Liver (tissue), 9 donors: ENCODE measurements around the gene KCNJ15. TPM values are rescaled to one million over a fixed set of nuclear protein-coding genes. Genes with fewer than 3 reads are reported as not detected.

Experiments used
- DNase-seq: peaks from one replicate; pipeline ENCODE4 v3.0.0-alpha.2; 2017; ENCODE audit warnings: low spot score
- H3K27ac ChIP-seq, 2 donors: one replicate each; pipeline ENCODE4 v1.7.0; 2013; ENCODE audit warnings: inconsistent platforms in 2 of 2, low read length in 2 of 2, control low read depth in 1 of 2, low read depth in 1 of 2, mild to moderate bottlenecking in 1 of 2
- H3K27me3 ChIP-seq, 4 donors: one replicate each; pipeline versions ENCODE4 v1.6.1 to v1.7.0; 2013; ENCODE audit warnings: low read length in 3 of 4, inconsistent platforms in 1 of 4, mild to moderate bottlenecking in 1 of 4, moderate library complexity in 1 of 4; ENCODE audit not compliant: control insufficient read depth in 4 of 4, insufficient read depth in 4 of 4
- H3K36me3 ChIP-seq, 4 donors: one replicate each; pipeline versions ENCODE4 v1.6.1 to v1.7.0; 2013; ENCODE audit warnings: low read length in 3 of 4, mild to moderate bottlenecking in 3 of 4, low read depth in 1 of 4, moderate library complexity in 1 of 4; ENCODE audit not compliant: control insufficient read depth in 4 of 4, insufficient read depth in 3 of 4
- H3K4me1 ChIP-seq, 4 donors: one replicate each; pipeline versions ENCODE4 v1.6.1 to v1.7.0; 2013; ENCODE audit warnings: low read length in 3 of 4, mild to moderate bottlenecking in 3 of 4, moderate library complexity in 1 of 4; ENCODE audit not compliant: control insufficient read depth in 4 of 4, insufficient read depth in 4 of 4
- H3K4me3 ChIP-seq, 3 donors: one replicate each; pipeline versions ENCODE4 v1.6.1 to v1.7.0; 2013; ENCODE audit warnings: low read length in 3 of 3, control low read depth in 1 of 3, low read depth in 1 of 3, mild to moderate bottlenecking in 1 of 3
- H3K9ac ChIP-seq, 2 donors: one replicate each; pipeline ENCODE4 v1.7.0; 2013; ENCODE audit warnings: low read length in 2 of 2, mild to moderate bottlenecking in 2 of 2, moderate library complexity in 2 of 2, control low read depth in 1 of 2, low read depth in 1 of 2
- H3K9me3 ChIP-seq, 4 donors: one replicate each; pipeline versions ENCODE4 v1.6.1 to v1.7.0; 2013; ENCODE audit warnings: low read length in 3 of 4; ENCODE audit not compliant: control insufficient read depth in 4 of 4
- CTCF ChIP-seq: fragments of 150-350 bp; IDR thresholded peaks from 2 replicates; pipeline ENCODE4 v1.5.1; 2017; ENCODE audit warnings: improper control_type of control experiment, low read depth, low read length; ENCODE audit not compliant: missing input control
- FOXA2 ChIP-seq: IDR thresholded peaks from 2 replicates; pipeline ENCODE4 v1.6.1; 2016; ENCODE audit warnings: antibody characterized with exemption
- HNF4A ChIP-seq, 2 donors: conservative IDR thresholded peaks; 2 replicates each; pipeline ENCODE4 v1.6.1; 2016; ENCODE audit warnings: antibody characterized with exemption in 2 of 2, mild to moderate bottlenecking in 2 of 2
- JUND ChIP-seq, 2 donors: IDR thresholded peaks; 2 replicates each; pipeline ENCODE4 v1.6.1; 2016; ENCODE audit warnings: antibody characterized with exemption in 2 of 2
- MAX ChIP-seq: IDR thresholded peaks from 2 replicates; pipeline ENCODE4 v1.6.1; 2016; ENCODE audit warnings: antibody characterized with exemption
- NR2F2 ChIP-seq: IDR thresholded peaks from 2 replicates; pipeline ENCODE4 v1.6.1; 2016; ENCODE audit warnings: antibody characterized with exemption
- RAD21 ChIP-seq, 2 donors: IDR thresholded peaks; 2 replicates each; pipeline ENCODE4 v1.6.1; 2016; ENCODE audit warnings: antibody characterized with exemption in 2 of 2, mild to moderate bottlenecking in 2 of 2
- RXRA ChIP-seq, 2 donors: IDR thresholded peaks; 2 replicates each; pipeline ENCODE4 v1.6.1; 2017 to 2018; ENCODE audit warnings: antibody characterized with exemption in 2 of 2, mild to moderate bottlenecking in 1 of 2
- SP1 ChIP-seq: IDR thresholded peaks from 2 replicates; pipeline ENCODE4 v1.6.1; 2018; ENCODE audit warnings: antibody characterized with exemption, mild to moderate bottlenecking
- TAF1 ChIP-seq: conservative IDR thresholded peaks from 2 replicates; pipeline ENCODE4 v1.6.1; 2016; ENCODE audit warnings: antibody characterized with exemption, mild to moderate bottlenecking
- YY1 ChIP-seq: IDR thresholded peaks from 2 replicates; pipeline ENCODE4 v1.6.1; 2016; ENCODE audit warnings: antibody characterized with exemption, mild to moderate bottlenecking
- WGBS: extraction: QIAGEN DNeasy Blood & Tissue Kit; methylation state at CpG from one replicate; pipeline ENCODE4 v1.1.7; 2013; 5-methylcytosine and 5-hydroxymethylcytosine counted together
- polyA plus RNA-seq, 2 donors: library from polyadenylated mRNA; stranded (reverse) in 1 of 2; unstranded in 1 of 2; fragments of 200-250 nt in 1 of 2; fragments of >200 nt in 1 of 2; fragmentation: Nextera tagmentation in 1 of 2; extraction: Ambion mirVana in 1 of 2; gene quantifications; one replicate each; pipeline versions ENCODE4 v1.2.1 to v1.2.3, GENCODE V29; 2013 to 2015
- total RNA-seq, 2 donors: library from RNA; depleted of rRNA; stranded (reverse); fragments of >200 nt; gene quantifications; one replicate each; pipeline ENCODE4 v1.2.3, GENCODE V29; 2014
- donor health status: healthy.
- donor health status: healthy.
- donor health status: healthy.
- donor health status: healthy.
- donor health status: healthy.

Gene KCNJ15
- total and polyA plus RNA-seq, 4 donors, result 0.61 to 4.8 (median 2.2) TPM

- TF ChIP-seq NR2F2 (no peak), CTCF (peak; percentile 81), HNF4A (conservative IDR thresholded peaks at IDR 0.05) (peak in 1 of 2 donors; percentile 15), RAD21 (IDR thresholded peaks at IDR 0.05) (peak; percentile 94 to 95)
- no peak overlapping the region for H3K9ac ChIP-seq
- H3K27me3 ChIP-seq, result no peaks in the 10 kb centered on the region
- no peak overlapping the region for H3K27ac ChIP-seq
- no peak overlapping the region for H3K4me3 ChIP-seq
- no peaks in the 10 kb centered on the region for H3K36me3 ChIP-seq
- peaks cover 0 to 3% (median 0%) of the 10 kb centered on the region in 4 donors for H3K4me1 ChIP-seq
- 44% methylated on average over 6 of the region's 6 CpGs for WGBS
- H3K9me3 ChIP-seq, result no peaks in the 10 kb centered on the region
- DNase-seq, result peak; percentile 48
Measured at GRCh38 chr21:38352536-38353219, 95.9 kb downstream of the KCNJ15 start.

GRCh38 chr21:38354231-38354630 lies 97.4 kb downstream of the KCNJ15 start:
- no peaks in the 10 kb centered on the region for H3K9me3 ChIP-seq
- H3K4me1 ChIP-seq, result peaks cover 0 to 3% (median 0%) of the 10 kb centered on the region in 4 donors
- 93% methylated on average over 10 of the region's 10 CpGs for WGBS
- H3K9ac ChIP-seq, result no peak overlapping the region
- no peak for DNase-seq
- no peak overlapping the region for H3K27ac ChIP-seq
- H3K27me3 ChIP-seq, result no peaks in the 10 kb centered on the region
- H3K36me3 ChIP-seq, result no peaks in the 10 kb centered on the region
- no peak for TF ChIP-seq JUND (IDR thresholded peaks at IDR 0.05)
- no peak for TF ChIP-seq MAX
- no peak for TF ChIP-seq HNF4A (conservative IDR thresholded peaks at IDR 0.05)
- H3K4me3 ChIP-seq, result no peak overlapping the region

- H3K27me3 ChIP-seq, result no peaks in the 10 kb centered on the region
- no peak overlapping the region for H3K27ac ChIP-seq
- H3K9me3 ChIP-seq, result no peaks in the 10 kb centered on the region
- no peak overlapping the region for H3K4me3 ChIP-seq
- 86% methylated on average over 2 of the region's 2 CpGs for WGBS
- no peak overlapping the region for H3K9ac ChIP-seq
- DNase-seq, result no peak
- no peaks in the 10 kb centered on the region for H3K36me3 ChIP-seq
- peaks cover 0 to 3% (median 0%) of the 10 kb centered on the region in 4 donors for H3K4me1 ChIP-seq
- TF ChIP-seq YY1 (no peak), TAF1 (no peak), MAX (no peak), CTCF (no peak), RXRA (IDR thresholded peaks at IDR 0.05) (no peak), FOXA2 (no peak), HNF4A (conservative IDR thresholded peaks at IDR 0.05) (no peak), NR2F2 (no peak), RAD21 (IDR thresholded peaks at IDR 0.05) (no peak), SP1 (no peak)
Measured at GRCh38 chr21:38354746-38355145, 98.0 kb downstream of the KCNJ15 start.
